ENCODE measurements around the gene L3HYPDH. TPM values are rescaled to one million over a fixed set of nuclear protein-coding genes. Genes with fewer than 3 reads are reported as not detected.

L3HYPDH gene
- total RNA-seq, 1 donor from 2014 or later = 20.1 TPM

DNA sequence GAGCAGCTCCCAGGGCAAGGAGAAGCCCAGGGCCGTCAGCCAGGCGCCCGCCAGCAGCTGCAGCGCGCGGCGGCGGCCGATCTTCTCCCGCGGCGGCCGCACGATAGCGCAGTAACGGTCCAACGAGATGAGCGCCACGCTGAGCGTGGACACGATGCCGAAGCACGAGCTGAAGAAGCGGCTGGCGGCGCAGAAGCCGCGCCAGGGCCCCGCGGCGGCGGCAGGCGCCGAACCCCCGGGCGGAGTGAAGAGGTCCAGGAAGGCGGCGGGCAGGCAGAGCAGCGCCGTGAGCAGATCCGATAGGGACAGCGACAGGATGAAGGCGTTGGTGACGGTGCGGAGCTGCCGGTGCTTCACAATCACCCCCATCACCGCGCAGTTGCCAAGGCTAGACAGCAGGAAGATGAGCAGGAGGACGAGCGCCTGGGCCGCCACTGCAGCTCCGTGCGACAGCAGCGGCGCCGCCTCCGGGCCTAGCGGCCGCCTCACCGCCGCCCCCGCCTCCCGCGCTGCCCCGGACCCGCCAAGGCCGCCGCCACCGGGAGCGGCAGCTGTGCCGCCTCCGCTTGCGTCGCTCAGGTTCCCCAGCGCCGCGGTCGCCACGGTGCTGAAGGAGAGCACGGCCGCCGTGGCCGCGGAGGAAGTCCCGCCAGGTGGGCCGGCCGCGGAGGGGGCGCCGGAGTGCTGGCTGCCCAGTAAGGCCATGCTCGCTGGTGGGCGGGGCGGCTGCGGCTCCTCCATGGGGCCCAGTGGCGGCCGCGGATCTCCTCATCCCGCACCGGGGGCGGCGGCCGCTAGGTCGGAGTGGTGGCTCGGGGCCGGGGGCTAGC, 19.5 kb downstream of the L3HYPDH start:
- TF ChIP-seq, protein P1, sequence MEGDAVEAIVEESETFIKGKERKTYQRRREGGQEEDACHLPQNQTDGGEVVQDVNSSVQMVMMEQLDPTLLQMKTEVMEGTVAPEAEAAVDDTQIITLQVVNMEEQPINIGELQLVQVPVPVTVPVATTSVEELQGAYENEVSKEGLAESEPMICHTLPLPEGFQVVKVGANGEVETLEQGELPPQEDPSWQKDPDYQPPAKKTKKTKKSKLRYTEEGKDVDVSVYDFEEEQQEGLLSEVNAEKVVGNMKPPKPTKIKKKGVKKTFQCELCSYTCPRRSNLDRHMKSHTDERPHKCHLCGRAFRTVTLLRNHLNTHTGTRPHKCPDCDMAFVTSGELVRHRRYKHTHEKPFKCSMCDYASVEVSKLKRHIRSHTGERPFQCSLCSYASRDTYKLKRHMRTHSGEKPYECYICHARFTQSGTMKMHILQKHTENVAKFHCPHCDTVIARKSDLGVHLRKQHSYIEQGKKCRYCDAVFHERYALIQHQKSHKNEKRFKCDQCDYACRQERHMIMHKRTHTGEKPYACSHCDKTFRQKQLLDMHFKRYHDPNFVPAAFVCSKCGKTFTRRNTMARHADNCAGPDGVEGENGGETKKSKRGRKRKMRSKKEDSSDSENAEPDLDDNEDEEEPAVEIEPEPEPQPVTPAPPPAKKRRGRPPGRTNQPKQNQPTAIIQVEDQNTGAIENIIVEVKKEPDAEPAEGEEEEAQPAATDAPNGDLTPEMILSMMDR (IDR thresholded peaks at IDR 0.05; ENCODE audit: unreplicated experiment) = no peak
- Mint-ChIP-seq H3K9me3 (ENCODE audit: low read depth) (no peaks in the 10 kb centered on the region), H3K4me1 (ENCODE audit: low read depth) (peaks cover 4% of the 10 kb centered on the region), H3K4me3 (ENCODE audit: low read depth) (peak overlapping the region; percentile 78), H3K36me3 (ENCODE audit: insufficient read depth) (peaks cover 10% of the 10 kb centered on the region), H3K27me3 (peaks cover 22% of the 10 kb centered on the region), H3K27ac (no peak overlapping the region)
- peak; percentile 67 for DNase-seq (ENCODE audit: low spot score, unreplicated experiment)

DNA sequence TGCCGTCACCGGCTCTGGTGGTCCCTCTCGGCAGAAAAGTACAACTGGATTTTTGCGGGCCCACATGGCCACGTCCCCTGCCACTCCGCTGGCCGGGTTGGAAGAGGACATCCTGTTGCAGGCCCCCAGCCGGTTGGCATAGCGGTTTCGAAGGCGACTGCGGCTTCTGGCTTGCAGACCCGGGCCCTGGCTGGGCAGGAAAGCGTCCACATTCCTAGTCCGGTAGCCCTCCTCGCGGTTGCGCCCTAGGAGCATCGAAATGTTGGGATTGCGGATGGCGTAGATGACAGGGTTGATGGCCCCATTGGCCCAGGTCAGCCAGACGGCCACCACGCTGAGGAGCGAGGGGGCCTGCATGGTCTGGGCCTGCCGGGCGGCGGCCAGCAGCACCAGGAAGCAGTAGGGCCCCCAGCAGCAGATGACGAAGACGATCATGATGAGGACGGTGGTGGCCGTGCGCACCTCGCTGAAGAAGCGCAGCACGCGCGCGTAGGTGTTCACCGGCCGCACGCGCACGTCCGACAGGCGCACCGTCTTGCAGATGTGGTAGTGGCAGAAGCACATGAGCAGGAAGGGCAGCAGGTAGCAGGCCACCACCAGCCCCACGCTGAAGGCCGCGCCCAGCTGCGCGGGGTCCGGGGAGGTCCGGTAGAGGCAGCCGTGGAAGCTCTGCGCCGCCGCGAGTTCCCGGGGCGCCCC, 20.3 kb downstream of the L3HYPDH start:
- peak overlapping the region; percentile 75 for H3K27ac Mint-ChIP-seq
- H3K27me3 Mint-ChIP-seq = peaks cover 22% of the 10 kb centered on the region
- DNase-seq (ENCODE audit: low spot score, unreplicated experiment) = no peak
- H3K4me1 Mint-ChIP-seq (ENCODE audit: low read depth) = peaks cover 4% of the 10 kb centered on the region
- H3K9me3 Mint-ChIP-seq (ENCODE audit: low read depth) = no peaks in the 10 kb centered on the region
- H3K4me3 Mint-ChIP-seq (ENCODE audit: low read depth) = peak overlapping the region; percentile 78
- TF ChIP-seq, protein P1 (IDR thresholded peaks at IDR 0.05; ENCODE audit: unreplicated experiment) = no peak
- peaks cover 10% of the 10 kb centered on the region for H3K36me3 Mint-ChIP-seq (ENCODE audit: insufficient read depth)

DNA sequence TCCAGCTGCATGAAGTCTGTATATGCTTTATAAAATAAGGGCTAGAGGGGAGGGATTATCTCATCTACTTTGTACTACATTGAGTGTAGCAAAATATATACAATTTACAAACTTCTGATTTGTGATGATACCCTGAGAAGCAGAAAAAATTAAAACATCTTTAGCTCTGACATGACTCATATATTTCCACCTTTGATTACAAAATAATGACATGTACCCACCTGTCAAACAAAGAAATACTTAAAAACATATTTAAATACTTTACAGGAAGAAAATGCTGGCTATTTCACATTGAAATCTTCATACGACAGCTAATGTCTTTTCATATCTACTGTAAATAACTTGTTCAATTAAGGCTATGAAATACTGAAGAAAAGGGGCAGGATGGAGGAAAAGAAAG, 22.3 kb downstream of the L3HYPDH start:
- peaks cover 4% of the 10 kb centered on the region for H3K4me1 Mint-ChIP-seq (ENCODE audit: low read depth)
- TF ChIP-seq, protein P1 (IDR thresholded peaks at IDR 0.05; ENCODE audit: unreplicated experiment) = no peak

DNA sequence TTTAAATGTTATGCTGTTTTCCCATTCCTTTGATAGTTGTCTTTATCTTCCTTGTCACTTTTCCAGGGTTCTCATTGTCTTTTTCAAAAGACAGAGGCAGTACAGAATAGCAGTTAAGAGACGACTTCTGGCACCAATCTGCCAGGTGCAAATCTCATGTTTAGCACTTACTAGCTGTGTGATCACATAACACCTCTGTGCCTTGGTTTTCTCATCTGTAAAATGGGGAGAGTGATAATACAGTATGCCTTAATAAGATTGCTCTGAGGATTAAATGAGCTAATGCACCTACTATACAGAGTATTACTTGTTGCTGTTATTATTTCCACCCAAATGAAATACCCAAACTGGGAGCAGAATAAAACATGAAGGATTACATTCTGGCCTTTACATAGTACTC, 23.8 kb downstream of the L3HYPDH start:
- peaks cover 25% of the 10 kb centered on the region for H3K36me3 Mint-ChIP-seq (ENCODE audit: insufficient read depth)
- DNase-seq (ENCODE audit: low spot score, unreplicated experiment) = no peak
- H3K27me3 Mint-ChIP-seq = peaks cover 16% of the 10 kb centered on the region
- H3K9me3 Mint-ChIP-seq (ENCODE audit: low read depth) = peaks cover 5% of the 10 kb centered on the region
- TF ChIP-seq, protein P1 (IDR thresholded peaks at IDR 0.05; ENCODE audit: unreplicated experiment) = no peak
- peaks cover 2% of the 10 kb centered on the region for H3K4me1 Mint-ChIP-seq (ENCODE audit: low read depth)
- H3K4me3 Mint-ChIP-seq (ENCODE audit: low read depth) = no peak overlapping the region
- no peak overlapping the region for H3K27ac Mint-ChIP-seq

More for the DNA sequence above, 22.3 kb downstream of the L3HYPDH start:
- Mint-ChIP-seq H3K27ac (no peak overlapping the region), H3K9me3 (ENCODE audit: low read depth) (peaks cover 5% of the 10 kb centered on the region), H3K4me3 (ENCODE audit: low read depth) (no peak overlapping the region), H3K36me3 (ENCODE audit: insufficient read depth) (peaks cover 18% of the 10 kb centered on the region), H3K27me3 (peaks cover 22% of the 10 kb centered on the region)
- no peak for DNase-seq (ENCODE audit: low spot score, unreplicated experiment)

DNA sequence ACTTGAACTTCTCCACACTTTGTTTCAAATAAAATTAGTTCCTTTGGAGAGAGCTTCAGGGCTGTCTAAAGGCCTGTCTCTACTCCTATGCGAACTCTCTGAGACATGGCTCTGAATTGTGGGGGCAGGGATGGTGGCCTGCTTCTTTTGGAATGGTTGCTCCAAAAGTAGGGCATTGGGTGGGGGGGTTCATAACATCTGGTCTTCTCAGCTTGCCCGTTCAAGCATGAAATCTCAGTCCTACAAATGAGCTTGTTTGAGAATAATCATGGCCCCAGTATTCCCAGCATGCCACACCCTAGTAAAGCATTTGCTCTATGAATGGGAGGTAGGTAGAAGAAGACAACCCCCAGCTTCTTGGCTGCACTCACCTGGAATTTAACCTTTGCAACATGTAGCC, 25.7 kb downstream of the L3HYPDH start:
- TF ChIP-seq, protein P1 (IDR thresholded peaks at IDR 0.05; ENCODE audit: unreplicated experiment) = no peak

More for the DNA sequence above, 25.7 kb downstream of the L3HYPDH start:
- H3K9me3 Mint-ChIP-seq (ENCODE audit: low read depth) = peaks cover 5% of the 10 kb centered on the region
- H3K27me3 Mint-ChIP-seq = peaks cover 12% of the 10 kb centered on the region
- no peak for DNase-seq (ENCODE audit: low spot score, unreplicated experiment)
- peaks cover 25% of the 10 kb centered on the region for H3K36me3 Mint-ChIP-seq (ENCODE audit: insufficient read depth)
- H3K4me3 Mint-ChIP-seq (ENCODE audit: low read depth) = no peak overlapping the region
- H3K4me1 Mint-ChIP-seq (ENCODE audit: low read depth) = no peaks in the 10 kb centered on the region
- H3K27ac Mint-ChIP-seq = no peak overlapping the region
